Liver (tissue), 3 donors: ENCODE measurements around the gene FBXL4.

Experiments used
- CTCF ChIP-seq: fragments of 150-350 bp; IDR thresholded peaks from 2 replicates; pipeline ENCODE4 v1.5.1; 2017; ENCODE audit warnings: improper control_type of control experiment, low read depth, low read length; ENCODE audit not compliant: missing input control
- RAD21 ChIP-seq, 2 donors: IDR thresholded peaks; 2 replicates each; pipeline ENCODE4 v1.6.1; 2016; ENCODE audit warnings: antibody characterized with exemption in 2 of 2, mild to moderate bottlenecking in 2 of 2
- donor health status: healthy.
- donor health status: healthy.

GRCh38 chr6:98904096-98904495 is 43.6 kb downstream of the FBXL4 start:
- TF ChIP-seq RAD21 (IDR thresholded peaks at IDR 0.05) (no peak), CTCF (no peak)
